Measurements from ENCODE around the gene TMEM245. TPM values are rescaled to one million over a fixed set of nuclear protein-coding genes. Genes with fewer than 3 reads are reported as not detected.

The TMEM245 gene
- total and polyA plus RNA-seq, 2 donors (not counting 1 experiment from before 2014, with no cell fraction given): 48.2 to 48.8 TPM

DNA sequence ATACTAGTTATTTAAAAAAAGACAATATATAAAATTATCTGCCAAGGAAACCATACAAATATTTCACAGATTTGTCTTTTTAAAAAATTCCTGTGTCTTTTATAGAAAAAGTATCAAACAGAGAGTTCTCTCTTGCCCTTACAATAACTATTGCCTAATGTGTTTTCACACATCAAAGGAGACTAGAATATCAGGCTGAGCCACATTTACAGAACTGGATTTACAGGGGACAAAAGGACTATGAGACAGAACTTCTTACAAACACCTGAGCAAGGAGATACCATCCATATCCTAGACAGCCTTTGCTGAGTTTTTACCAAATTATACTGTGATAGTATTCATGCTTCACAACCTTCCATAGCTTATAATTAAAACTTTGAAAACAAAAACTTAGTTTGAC lies 34.2 kb downstream of the TMEM245 start:
- Histone ChIP-seq H3K27me3 (ENCODE audit: control insufficient read depth, insufficient read depth, low read length) (no peaks in the 10 kb centered on the region), H3K9ac (ENCODE audit: insufficient read depth, low read length) (no peak overlapping the region), H3K4me3 (replicated peaks in 1 of 4; ENCODE audit: control extremely low read depth in 1 of 4, insufficient read depth in 1 of 4, low read depth in 3 of 4, low read length in 4 of 4) (no peak overlapping the region), H3K9me3 (ENCODE audit: control insufficient read depth, insufficient read depth, low read depth, low read length) (no peaks in the 10 kb centered on the region), H3K79me2 (ENCODE audit: control insufficient read depth, insufficient read depth, low read length) (no peaks in the 10 kb centered on the region), H4K20me1 (ENCODE audit: control insufficient read depth, extremely low read depth, insufficient read depth, low read length) (no peaks in the 10 kb centered on the region), H3K27ac (ENCODE audit: insufficient read depth, low read length) (no peak overlapping the region), H3K36me3 (ENCODE audit: control insufficient read depth, insufficient read depth, low read length) (peaks cover 6% of the 10 kb centered on the region), H2AFZ (ENCODE audit: low read length) (no peak overlapping the region), H3K4me2 (ENCODE audit: extremely low read depth, insufficient read depth, low read length) (no peak overlapping the region), H3K4me1 (ENCODE audit: control insufficient read depth, extremely low read depth, insufficient read depth, low read length) (no peaks in the 10 kb centered on the region)
- no peak for DNase-seq (ENCODE audit: low read depth in 2 of 2)
- TF ChIP-seq, protein P1, sequence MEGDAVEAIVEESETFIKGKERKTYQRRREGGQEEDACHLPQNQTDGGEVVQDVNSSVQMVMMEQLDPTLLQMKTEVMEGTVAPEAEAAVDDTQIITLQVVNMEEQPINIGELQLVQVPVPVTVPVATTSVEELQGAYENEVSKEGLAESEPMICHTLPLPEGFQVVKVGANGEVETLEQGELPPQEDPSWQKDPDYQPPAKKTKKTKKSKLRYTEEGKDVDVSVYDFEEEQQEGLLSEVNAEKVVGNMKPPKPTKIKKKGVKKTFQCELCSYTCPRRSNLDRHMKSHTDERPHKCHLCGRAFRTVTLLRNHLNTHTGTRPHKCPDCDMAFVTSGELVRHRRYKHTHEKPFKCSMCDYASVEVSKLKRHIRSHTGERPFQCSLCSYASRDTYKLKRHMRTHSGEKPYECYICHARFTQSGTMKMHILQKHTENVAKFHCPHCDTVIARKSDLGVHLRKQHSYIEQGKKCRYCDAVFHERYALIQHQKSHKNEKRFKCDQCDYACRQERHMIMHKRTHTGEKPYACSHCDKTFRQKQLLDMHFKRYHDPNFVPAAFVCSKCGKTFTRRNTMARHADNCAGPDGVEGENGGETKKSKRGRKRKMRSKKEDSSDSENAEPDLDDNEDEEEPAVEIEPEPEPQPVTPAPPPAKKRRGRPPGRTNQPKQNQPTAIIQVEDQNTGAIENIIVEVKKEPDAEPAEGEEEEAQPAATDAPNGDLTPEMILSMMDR (conservative IDR thresholded peaks at IDR 0.05 in 1 of 2, IDR thresholded peaks at IDR 0.05 in 1 of 2; ENCODE audit: low read depth in 1 of 2, low read length in 2 of 2): no peak
- no peak for TF ChIP-seq EZH2 (IDR thresholded peaks at IDR 0.05; ENCODE audit: low read length, missing control alignments)

DNA sequence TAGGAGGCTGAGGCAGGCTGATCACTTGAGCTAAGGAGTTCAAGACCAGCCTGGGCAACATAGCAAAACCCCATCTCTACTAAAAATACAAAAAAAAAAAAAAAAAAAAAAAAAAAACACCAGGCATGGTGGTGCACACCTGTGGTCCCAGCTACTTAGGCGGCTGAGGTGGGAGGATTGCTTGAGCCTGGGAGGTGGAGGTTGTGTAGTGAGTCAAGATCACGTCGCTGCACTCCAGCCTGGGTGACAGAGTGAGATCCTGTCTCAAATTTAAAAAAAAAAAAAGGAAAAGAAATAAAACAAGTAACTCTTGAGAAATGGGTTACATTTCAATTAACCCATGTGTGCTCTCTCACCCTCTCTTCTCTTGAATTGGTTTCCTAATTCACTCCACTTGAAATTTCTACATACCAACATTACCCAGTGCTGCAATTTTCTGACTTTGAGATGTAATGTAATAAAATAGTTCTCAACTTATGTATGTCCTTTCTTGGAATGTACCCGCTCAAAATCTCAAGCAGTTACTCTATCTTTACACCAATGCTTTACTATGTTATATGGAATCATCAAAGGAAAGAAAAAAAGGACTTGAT lies 35.8 kb downstream of the TMEM245 start:
- no peak overlapping the region for H3K27ac ChIP-seq (ENCODE audit: insufficient read depth, low read length)
- H3K36me3 ChIP-seq (ENCODE audit: control insufficient read depth, insufficient read depth, low read length): peaks cover 4% of the 10 kb centered on the region
- TF ChIP-seq, protein P1 (conservative IDR thresholded peaks at IDR 0.05 in 1 of 2, IDR thresholded peaks at IDR 0.05 in 1 of 2; ENCODE audit: low read depth in 1 of 2, low read length in 2 of 2): no peak
- TF ChIP-seq EZH2 (IDR thresholded peaks at IDR 0.05; ENCODE audit: low read length, missing control alignments): no peak
- no peak overlapping the region for H3K9ac ChIP-seq (ENCODE audit: insufficient read depth, low read length)
- no peaks in the 10 kb centered on the region for H3K4me1 ChIP-seq (ENCODE audit: control insufficient read depth, extremely low read depth, insufficient read depth, low read length)
- H4K20me1 ChIP-seq (ENCODE audit: control insufficient read depth, extremely low read depth, insufficient read depth, low read length): no peaks in the 10 kb centered on the region
- no peak overlapping the region for H3K4me3 ChIP-seq (replicated peaks in 1 of 4; ENCODE audit: control extremely low read depth in 1 of 4, insufficient read depth in 1 of 4, low read depth in 3 of 4, low read length in 4 of 4)
- no peaks in the 10 kb centered on the region for H3K27me3 ChIP-seq (ENCODE audit: control insufficient read depth, insufficient read depth, low read length)
- H2AFZ ChIP-seq (ENCODE audit: low read length): no peak overlapping the region
- no peaks in the 10 kb centered on the region for H3K9me3 ChIP-seq (ENCODE audit: control insufficient read depth, insufficient read depth, low read depth, low read length)
- H3K4me2 ChIP-seq (ENCODE audit: extremely low read depth, insufficient read depth, low read length): no peak overlapping the region
- DNase-seq (ENCODE audit: low read depth in 2 of 2): no peak
- no peaks in the 10 kb centered on the region for H3K79me2 ChIP-seq (ENCODE audit: control insufficient read depth, insufficient read depth, low read length)

DNA sequence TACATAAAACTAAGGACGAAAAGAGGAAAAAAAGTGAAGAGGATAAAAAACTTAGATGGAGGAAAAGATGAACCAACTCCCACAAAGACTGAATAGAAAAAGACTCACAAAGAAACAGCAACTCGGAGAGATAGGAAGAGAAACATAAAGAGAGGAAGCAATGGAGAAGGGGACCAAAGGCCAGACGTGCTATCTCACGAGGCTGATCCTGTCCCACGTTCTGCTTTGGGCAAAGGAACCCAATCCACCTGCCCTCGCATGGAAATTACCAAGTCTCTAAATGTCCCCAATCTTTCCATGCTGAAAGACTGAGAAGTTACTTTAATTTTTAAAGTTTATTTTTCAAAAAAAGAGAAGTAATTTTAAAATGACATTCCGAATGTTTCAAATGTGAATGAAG lies 36.6 kb downstream of the TMEM245 start:
- Histone ChIP-seq H3K4me3 (replicated peaks in 1 of 4; ENCODE audit: control extremely low read depth in 1 of 4, insufficient read depth in 1 of 4, low read depth in 3 of 4, low read length in 4 of 4) (no peak overlapping the region), H3K9ac (ENCODE audit: insufficient read depth, low read length) (no peak overlapping the region), H3K4me2 (ENCODE audit: extremely low read depth, insufficient read depth, low read length) (no peak overlapping the region), H3K27ac (ENCODE audit: insufficient read depth, low read length) (no peak overlapping the region), H3K4me1 (ENCODE audit: control insufficient read depth, extremely low read depth, insufficient read depth, low read length) (no peaks in the 10 kb centered on the region), H3K79me2 (ENCODE audit: control insufficient read depth, insufficient read depth, low read length) (no peaks in the 10 kb centered on the region), H3K9me3 (ENCODE audit: control insufficient read depth, insufficient read depth, low read depth, low read length) (no peaks in the 10 kb centered on the region), H3K27me3 (ENCODE audit: control insufficient read depth, insufficient read depth, low read length) (no peaks in the 10 kb centered on the region), H3K36me3 (ENCODE audit: control insufficient read depth, insufficient read depth, low read length) (peaks cover 5% of the 10 kb centered on the region), H2AFZ (ENCODE audit: low read length) (no peak overlapping the region), H4K20me1 (ENCODE audit: control insufficient read depth, extremely low read depth, insufficient read depth, low read length) (no peaks in the 10 kb centered on the region)
- TF ChIP-seq EZH2 (IDR thresholded peaks at IDR 0.05; ENCODE audit: low read length, missing control alignments): no peak
- TF ChIP-seq, protein P1 (conservative IDR thresholded peaks at IDR 0.05 in 1 of 2, IDR thresholded peaks at IDR 0.05 in 1 of 2; ENCODE audit: low read depth in 1 of 2, low read length in 2 of 2): no peak
- no peak for DNase-seq (ENCODE audit: low read depth in 2 of 2)
